Activated CD4-positive, alpha-beta T cell treated with anti-CD3 and anti-CD28 coated beads, Interleukin-2, amount 50 U/mL, for 24 hours (primary cell): ENCODE results near the gene AMT.
"Not testable (repeated sequence)": the region's sequence is repeated elsewhere in the genome, so short reads cannot be mapped to it uniquely, and the experiment has no call there.

ENCODE experiments used
- DNase-seq, 2 donors: peaks; one replicate each; pipeline ENCODE4 v3.0.0-alpha.2; 2020; ENCODE audit warnings: low read depth in 1 of 2, low spot score in 1 of 2

The AMT gene

DNA sequence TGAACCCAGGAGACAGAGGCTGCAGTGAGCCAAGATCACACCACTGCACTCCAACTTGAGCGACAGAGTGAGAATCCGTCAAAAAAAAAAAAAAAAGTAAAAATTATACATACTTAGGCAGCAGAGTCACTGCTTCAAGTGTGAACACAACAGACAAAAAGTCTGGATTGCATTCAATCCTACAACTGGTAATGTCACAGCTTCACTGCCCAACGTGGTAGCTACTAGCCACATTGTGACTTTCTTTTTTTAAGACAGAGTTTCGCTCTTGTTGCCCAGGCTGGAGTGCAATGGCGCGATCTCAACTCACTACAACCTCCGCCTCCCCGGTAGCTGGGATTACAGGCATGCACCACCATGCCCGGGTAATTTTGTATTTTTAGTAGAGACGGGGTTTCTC, 31.0 kb downstream of the AMT start:
- not testable (repeated sequence) for DNase-seq

DNA sequence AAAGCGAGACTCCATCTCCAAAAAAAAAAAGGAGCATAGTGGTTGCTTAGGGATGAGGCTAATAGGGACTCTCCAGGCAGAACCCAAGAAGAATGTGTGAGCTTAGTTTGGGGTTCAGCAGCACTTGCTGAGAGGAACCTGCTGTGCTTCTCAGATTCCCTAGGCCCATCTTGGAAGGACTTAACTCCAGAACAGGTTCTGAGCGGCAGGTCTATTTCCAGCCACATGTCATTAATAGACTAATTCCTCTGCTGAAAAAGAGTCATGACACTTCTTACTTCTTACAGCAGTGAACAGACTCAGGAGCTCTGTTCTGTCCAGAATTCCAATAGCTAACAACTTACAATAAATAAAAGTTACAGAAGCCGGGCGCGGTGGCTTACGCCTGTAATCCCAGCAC, 33.0 kb downstream of the AMT start:
- no peak for DNase-seq

DNA sequence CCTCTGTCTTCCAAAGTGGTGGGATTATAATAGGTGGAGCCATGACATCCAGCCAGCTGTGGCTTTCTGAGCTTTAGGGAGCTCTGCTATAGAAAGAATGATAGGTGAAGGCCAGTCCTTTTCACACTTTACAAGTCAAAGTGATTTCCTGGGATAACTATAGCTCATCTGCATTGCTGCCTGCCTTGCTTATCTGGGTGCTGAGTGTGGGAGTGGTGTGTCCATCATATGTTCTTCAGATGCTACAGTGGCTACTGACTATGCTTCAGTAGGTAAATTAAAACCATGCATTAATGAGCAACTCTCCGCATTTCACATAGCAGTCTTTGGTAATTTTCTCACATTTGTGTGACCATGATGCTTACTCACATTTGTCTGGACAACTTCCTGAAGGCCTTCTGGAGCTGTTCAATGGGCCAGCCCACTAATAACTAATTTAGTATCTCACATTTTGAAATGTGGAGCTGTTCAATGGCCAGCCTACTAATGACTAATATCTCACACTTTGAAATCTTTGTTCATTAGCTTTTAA, 33.9 kb downstream of the AMT start:
- no peak for DNase-seq

- DNase-seq, result no peak
Measured at GRCh38 chr3:49387721-49388120, 34.6 kb downstream of the AMT start.

GRCh38 chr3:49386056-49386756, 36.1 kb downstream of the AMT start:
- no peak for DNase-seq

DNA sequence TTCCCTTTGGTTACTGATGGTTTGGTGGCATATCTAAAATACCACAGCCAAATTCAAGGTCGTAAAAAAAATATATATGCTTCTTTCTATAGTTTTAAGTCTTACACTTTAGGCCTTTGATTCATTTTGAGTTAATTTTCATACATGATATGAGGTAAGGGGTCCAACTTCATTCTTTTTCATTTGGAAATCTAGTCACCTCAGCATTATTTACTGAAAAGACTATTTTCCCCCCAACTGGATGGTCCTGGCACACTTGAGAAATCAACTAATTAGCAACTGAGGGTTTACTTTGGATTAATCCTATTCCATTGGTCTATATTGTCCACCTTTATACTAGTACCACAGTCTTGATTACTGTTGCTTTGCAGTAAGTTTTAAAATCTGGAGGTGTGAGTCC, 36.7 kb downstream of the AMT start:
- DNase-seq, result no peak

DNA sequence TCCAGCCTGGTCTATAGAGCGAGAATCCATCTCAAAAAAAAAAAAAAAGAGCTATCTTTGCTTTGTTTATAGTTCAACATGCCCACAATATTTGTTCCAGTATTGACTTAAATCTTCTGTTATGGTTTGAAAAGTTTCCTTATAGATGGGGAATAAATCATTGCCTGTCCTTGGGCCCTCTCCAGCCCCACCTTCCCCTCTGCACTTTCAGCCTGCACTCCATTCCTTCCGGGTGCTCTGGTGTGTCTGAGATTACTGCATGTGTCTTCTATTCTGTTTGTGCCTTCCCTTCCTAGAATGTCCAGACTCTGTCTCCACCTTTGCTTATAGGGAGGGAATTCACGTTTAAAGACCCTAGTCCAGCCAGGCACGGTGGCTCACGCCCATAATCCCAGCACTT, 38.9 kb downstream of the AMT start:
- no peak for DNase-seq

DNA sequence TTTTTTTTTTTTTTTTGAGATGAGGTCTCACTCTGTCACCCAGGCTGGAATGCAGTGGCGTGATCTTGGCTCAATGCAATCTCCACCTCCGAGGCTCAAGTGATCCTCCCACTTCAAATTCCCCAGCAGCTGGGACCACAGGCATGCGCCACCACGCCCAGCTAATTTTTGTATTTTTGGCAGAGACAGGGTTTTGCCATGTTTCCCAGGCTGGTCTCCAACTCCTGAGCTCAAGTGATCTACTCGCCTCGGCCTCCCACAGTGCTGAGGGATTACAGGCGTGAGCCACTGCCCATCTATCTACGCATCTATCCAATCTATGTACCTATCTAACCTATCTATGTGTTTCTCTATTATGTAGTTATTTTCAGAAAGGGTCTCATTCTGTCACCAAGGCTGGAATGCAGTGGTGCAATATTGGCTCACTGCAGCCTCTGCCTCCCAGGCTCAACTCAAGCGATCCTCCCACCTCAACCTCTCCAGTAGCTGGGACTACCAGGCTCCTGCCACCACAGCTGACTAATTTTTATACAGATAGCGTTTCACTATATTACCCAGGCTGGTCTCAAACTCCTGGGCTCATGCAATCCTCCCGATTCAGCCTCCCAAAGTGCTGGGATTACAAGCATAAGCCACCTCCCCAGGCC, 43.9 kb downstream of the AMT start:
- no peak for DNase-seq

DNA sequence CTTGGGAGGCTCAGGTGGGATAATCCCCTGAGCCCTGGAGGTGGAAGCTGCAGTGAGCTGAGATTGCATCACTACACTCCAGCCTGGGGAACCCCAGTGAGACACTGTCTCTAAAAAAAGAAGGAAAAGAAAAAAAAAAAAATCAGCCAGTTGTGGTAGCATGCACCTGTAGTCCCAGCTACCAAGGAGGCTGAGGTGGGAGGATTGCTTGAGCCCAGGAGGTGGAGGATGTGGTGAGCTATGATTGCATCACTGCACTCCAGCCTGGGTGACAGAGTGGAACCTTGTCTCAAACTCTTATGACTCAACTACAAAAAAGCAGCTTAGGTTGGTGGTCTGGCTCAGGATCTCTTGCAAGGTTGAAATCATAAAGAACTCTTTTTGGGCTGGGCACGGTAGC, 44.8 kb downstream of the AMT start:
- DNase-seq, result peak in 1 of 2 donors; percentile 33

DNA sequence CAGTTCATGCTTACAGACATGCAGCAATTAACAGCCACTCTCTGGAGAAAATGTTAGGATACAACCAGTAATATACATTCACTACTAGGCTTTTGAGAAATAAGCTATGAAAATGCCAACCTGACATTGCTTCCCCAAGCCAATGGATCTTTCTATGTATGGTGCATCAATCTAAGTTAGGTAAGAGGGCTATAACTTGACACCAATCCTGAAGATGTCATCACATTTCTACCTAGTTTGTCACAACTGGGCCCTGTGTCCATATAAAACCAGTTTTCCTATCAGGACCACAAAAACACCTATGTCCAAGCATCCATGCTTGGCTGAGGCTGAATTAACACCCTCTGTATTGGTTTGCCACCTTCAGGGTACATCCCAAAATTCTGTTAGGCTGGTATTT, 50.3 kb downstream of the AMT start:
- DNase-seq, result no peak

DNA sequence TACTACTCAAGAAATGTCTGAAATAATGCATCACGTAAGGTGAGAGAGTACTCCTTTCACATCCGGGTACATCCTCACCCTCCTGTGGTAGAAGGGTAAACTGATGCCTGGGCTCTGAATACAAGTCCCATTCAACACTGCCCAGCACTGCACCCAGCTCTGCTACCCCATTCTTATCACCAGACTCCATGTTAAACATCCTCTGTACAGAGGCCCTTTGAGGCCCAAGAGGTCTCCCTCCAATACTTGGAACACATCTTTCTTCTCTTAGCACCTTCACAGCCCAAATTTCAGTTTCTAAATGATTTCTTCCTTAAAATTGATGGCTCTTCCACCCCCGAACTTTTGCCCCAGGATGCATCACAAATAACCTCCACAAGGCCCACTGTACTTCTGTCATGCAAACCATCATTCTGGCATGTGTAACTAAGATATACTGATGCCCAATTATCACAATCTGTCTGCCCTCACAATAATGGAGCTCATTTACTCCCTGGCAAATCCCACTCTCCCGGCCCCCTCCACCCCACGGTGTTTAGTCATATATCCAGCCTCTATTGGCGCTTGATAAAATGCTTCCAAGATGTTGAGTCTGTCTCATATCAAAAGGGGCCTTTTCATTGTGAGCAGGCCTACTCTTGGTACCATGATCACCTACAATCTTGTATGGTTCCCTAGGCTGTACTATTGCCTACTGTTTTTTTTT, 51.5 kb downstream of the AMT start:
- no peak for DNase-seq
